Bone marrow (tissue), 2 donors: ENCODE results near the gene RAVER1.
A peak's percentile ranks its signal among the peaks of the same experiment; 100 is the strongest.

Source experiments
- DNase-seq, 2 donors: peaks; one replicate each; lab custom pipeline; 2025; lab: John Stamatoyannopoulos, UW

The RAVER1 gene

GRCh38 chr19:10269333-10270179 is 63.8 kb downstream of the RAVER1 start:
- peak; percentile 70 to 83 for DNase-seq

- DNase-seq = no peak
Observed at GRCh38 chr19:10268071-10268470, 65.3 kb downstream of the RAVER1 start.

GRCh38 chr19:10266706-10267105 is 66.6 kb downstream of the RAVER1 start:
- no peak for DNase-seq
